Limb (tissue), 2 donors: Measurements from ENCODE around the gene FRZB.

Experiments
- DNase-seq, 2 donors: peaks; one replicate each; pipeline ENCODE4 v3.0.0-alpha.2; 2016; ENCODE audit errors: extremely low spot score in 2 of 2

FRZB gene

DNA sequence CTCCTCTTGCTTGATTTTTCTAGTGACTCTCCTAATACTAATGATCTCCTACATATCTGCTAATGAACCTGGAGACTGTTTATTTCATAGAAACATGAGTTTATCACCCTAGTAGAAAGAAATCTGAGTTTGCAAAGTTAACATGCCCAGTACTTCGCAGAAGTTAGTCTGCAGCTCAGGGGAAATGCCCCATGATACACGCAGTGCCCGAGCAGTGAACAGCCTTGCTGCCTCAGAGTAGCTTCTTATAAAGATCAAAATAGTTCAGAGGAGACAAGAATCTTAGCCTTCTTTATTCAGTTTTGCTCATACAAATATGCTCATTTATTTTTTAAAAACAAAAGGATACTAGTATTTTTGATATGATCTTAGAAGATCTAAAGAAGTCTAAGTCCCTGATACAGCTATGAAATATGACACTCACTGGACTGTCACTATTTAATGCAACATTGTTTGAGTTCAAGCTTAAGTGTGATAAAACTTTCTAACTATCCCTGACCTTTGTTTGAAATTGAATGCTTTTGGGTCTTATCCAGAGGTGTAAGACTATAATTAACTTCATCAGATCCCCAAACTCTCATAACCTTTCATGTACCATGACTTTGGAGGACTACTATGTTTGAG lies 20.5 kb downstream of the FRZB start:
- DNase-seq, result no peak

GRCh38 chr2:182836451-182836850 lies 30.0 kb downstream of the FRZB start:
- no peak for DNase-seq

GRCh38 chr2:182834293-182834692 lies 32.1 kb downstream of the FRZB start:
- DNase-seq, result no peak

GRCh38 chr2:182833084-182833854 lies 33.2 kb downstream of the FRZB start:
- no peak for DNase-seq

DNA sequence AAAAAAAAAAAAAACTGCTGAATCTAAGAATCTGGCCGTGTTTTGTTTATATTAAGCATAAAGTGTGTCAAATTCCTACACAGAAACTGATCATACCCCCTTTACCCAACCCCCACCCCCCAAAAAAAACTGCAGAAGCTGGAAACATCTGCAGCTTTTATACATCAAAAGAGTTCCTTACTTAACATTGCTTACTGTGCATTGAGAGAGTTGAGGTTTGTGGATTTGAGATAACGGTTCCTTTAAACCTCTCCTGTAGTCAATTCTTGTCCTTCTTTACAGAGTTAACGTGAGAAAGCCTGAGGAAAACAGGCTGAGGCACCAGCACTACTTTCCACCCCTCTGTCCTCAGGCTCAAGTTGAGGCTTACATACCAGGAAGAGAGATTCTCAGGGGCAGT lies 34.5 kb downstream of the FRZB start:
- DNase-seq, result no peak

GRCh38 chr2:182831101-182831500 lies 35.3 kb downstream of the FRZB start:
- no peak for DNase-seq

DNA sequence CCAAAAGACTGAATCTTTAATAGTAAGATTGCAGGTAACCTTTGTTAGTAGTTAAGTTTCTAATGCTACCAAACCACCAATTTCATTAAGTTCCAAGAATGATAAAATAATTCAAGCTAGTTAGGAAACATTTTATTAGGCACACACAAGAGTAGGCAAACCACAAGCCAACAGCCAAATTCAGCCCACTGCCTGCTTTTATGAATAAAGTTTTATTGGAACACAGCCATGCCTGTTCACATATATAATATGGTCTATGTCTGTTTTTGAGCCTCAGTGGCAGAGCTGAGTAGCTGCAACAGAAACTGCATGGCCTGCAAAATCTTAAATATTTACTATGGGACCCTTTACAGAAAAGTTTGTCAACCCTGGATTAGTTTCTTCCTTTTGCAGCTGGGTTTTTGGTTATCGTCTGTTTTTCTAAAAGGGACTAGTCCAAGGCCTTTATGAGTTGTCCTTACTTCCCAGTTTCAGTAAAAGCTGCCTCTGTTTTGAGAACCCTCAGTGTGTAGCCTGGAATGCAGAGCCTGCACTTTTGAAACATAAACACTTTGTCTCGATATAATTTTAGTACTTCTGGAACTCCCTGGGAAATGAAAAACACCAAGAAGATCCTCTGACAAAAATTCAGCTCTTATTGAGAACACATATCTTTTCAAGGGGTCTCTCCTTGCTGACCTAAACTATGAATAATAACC lies 39.1 kb downstream of the FRZB start:
- no peak for DNase-seq

DNA sequence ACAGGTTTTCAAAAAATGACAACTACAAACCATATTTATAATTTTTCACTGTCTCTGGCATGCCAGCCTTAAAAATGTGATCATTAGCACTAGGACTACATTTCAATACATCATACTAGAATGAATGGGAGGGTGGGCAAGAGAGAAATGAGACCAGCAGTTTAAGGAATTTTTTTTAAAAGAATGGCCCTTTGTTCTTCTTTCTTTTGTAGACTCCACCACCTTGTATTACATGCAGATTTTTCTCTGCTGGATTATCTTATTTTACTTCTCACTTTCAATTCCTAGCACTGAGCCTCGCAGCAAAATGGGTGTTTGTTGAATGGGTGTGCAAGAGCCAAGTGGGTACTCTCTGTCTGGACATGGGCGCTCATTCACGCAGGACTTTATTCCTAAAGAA lies 39.9 kb downstream of the FRZB start:
- DNase-seq, result no peak

DNA sequence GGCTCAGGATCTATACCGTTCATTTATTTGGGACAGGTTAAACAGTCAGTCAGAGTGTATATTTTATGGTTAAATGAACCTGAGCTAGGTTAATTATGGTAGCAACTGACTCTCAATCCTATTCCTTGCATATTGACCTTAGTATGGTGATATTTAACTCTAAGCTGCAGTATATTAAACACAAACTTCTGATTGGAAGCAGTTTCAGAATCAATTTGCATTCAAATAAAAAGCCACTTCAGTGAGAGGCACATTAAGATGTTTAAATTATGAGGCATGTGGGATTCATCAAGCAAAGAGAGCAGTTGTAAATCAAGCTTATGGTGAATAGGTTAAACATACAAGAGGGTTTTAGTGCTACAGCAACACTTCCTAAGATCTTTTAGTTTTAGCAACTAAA lies 40.4 kb downstream of the FRZB start:
- no peak for DNase-seq

DNA sequence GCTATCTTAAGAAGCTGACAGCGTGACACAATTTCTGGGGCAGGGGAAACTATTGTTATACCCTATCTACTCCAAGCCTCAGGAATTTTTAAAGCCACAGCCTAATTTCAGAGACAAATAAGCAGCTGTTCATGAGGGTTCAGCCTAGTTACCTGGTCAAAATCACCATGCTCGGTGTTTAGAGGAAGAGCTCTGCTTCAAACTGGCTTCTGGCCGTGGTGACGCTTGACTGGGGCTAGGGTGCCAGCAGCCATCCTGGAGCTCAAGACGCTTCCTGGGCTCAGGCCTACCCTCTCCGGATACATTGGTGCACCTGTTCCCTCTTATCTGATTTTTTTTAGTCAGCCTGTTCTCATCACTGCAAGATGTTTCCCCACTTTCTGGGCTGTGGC lies 41.7 kb downstream of the FRZB start:
- no peak for DNase-seq

DNA sequence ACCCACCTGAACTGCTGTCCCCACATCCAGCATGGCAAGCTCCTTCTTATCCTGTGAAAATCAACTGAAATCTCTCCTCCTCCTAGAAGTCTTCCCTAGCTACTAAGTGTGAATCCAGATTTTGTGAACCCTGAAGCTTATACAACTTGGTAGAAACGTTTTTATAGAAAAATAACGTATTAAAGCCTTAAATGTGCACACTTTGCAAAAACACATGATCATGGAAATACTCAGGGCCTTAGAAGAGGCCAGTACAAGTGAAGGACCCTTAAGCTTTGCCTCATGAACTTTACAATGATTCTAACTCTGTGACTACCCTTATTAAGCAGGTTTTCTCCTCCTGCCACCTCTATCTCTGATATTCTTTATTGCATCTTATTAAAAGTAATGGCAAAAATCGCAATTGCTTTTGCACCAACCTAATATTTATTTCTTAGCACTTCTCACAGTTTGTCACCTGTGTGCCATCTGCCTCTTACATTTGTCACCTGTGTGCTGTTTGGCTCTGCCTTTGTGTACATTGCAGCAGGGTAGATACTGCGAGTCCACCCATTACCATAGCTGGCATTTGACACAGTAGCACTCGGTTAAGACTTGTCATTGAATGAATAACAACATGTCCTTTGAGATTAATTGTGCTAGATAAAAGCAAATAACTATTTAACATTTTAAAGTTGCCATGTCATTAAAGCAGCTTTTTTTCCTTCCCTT lies 42.2 kb downstream of the FRZB start:
- no peak for DNase-seq

GRCh38 chr2:182822733-182823132 lies 43.7 kb downstream of the FRZB start:
- DNase-seq, result no peak

- no peak for DNase-seq
Observed at GRCh38 chr2:182821182-182821581, 45.3 kb downstream of the FRZB start.

GRCh38 chr2:182819412-182819811 lies 47.0 kb downstream of the FRZB start:
- no peak for DNase-seq

- no peak for DNase-seq
Observed at GRCh38 chr2:182818925-182819324, 47.5 kb downstream of the FRZB start.

DNA sequence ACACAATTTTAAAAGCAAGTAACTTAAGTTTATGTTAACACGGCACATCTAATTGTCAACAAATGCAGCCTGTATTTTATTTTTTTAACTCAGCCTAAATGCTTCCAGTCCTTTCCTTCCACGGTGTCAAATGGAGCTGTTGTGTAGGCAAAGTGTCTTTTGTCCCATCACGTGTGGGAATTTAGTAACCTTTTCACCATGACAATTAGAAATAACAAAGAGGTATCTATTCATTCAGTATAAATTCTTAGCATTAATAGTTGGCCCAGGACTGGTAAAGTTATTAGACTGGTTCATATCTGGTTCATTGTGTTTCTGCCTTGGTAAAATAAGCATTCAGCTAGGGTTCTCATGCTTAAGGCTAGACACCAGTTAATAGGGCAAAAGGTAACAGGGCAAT lies 47.9 kb downstream of the FRZB start:
- no peak for DNase-seq

- DNase-seq, result no peak
Observed at GRCh38 chr2:182817558-182817957, 48.9 kb downstream of the FRZB start.

- no peak for DNase-seq
Observed at GRCh38 chr2:182816866-182817265, 49.6 kb downstream of the FRZB start.

DNA sequence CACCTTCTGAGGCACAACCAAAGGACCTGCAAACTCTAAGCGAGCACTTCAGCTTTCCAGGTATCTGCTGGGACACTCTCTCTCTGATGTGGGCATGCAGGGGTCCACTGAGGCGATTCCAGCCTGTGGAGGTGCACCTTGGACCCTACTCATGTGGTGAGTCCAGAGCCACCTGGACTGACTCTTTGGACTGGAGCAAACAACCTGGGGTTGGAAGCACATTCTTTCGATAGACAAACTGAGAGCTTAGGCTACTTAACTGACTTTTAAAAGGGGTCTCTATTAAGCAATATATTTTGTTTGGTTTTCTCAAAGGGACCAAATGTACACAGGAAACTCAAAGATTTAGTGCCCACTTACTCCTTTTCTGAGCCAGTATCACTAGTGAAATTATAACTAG lies 51.6 kb downstream of the FRZB start:
- DNase-seq, result no peak

DNA sequence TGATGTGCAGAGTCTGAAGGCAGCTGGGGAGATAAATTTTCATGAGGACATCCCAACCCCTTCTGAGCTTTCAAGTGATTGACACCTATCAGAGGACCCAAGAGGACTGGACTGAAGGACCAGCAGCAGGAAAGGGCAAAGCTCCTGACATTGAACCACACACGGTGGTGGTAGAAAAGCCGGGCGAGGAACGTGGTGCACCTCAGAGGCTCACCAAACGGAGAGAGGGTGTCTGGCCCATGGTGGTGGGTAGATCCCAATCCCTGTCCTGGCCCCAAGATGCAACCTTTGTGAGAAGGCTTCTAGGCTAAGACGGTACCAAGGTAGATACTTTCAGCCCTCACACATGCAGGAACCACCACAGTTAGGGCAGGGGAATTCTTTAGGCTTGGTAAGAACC lies 52.1 kb downstream of the FRZB start:
- DNase-seq, result no peak

DNA sequence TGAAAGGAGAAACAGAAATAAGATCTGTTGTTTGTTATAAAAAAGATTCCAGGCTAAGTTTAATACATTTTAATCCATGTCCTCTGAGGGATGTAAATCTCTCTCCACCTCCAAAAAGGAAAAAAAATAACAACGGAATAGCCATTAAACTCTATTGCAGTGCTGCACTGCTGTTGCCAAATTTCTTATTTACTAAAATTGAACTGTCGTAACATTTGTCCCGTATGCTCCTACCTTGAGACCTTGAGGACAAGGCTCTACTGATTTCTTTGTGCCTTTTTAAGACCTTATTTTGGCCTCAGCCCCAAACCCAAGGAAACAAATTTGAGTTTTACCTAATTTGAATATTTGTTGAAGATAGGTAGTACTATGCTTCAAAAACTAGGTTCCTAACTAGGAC lies 56.4 kb downstream of the FRZB start:
- no peak for DNase-seq

GRCh38 chr2:182807319-182807718 lies 59.1 kb downstream of the FRZB start:
- DNase-seq, result no peak
